ENCODE data around the gene RARA. TPM values are rescaled to one million over a fixed set of nuclear protein-coding genes. Genes with fewer than 3 reads are reported as not detected.

Gene RARA
- total and polyA plus RNA-seq, 2 of the 4 experiments (the other 2 are of a cell fraction): 9.0 to 12.7 TPM

DNA sequence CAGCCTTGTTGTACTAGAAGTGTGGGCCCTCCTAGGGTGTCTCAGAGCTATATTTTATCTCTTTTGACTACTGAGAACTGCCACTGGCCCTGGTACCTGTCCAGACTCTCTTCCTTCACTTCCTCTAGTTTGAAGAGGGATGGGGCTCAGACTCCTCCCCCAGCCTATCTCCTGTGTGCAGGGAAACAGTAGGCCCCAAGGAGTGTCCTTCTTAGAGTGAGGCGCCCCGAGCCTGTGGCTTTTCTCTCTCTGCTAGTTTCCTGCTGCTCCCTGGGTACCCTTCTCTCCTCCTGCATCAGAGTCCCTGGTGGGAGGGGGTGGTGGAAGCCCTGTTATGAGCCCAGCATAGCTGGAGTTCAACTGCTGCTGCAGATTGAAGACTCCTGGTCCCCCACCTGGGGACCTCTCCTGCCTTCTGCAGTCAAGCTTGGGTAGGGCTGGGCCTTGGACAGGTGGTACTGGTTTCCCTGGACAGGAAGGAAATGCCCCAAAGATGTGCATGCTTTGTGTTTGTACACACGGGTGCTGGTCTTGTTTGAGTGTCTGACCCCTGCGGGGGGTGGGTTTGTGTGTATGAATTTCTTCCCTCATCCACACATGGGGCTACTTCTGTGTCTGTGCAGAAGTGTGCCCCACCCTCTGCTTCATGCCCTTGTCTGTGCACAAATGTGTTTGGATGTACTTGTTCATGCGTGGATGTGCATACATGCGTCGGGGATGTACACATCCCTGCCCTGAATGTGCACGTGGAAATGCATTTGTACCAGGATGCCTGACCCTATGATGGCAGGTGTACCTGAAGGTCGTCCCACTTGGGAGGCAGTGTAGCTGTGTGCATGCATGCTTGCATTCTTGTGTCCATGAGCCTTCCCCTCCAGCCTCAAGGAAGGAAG is 6.9 kb downstream of the RARA start (continued):
- TF ChIP-seq MXI1 (IDR thresholded peaks at IDR 0.05; ENCODE audit: borderline replicate concordance, low read depth, low read length): no peak
- TF ChIP-seq NFE2L2 (IDR thresholded peaks at IDR 0.05; ENCODE audit: low read depth, low read length): no peak
- no peak for TF ChIP-seq CHD1 (IDR thresholded peaks at IDR 0.05; ENCODE audit: low read depth, low read length)

Measured in IMR-90 (cell line).